Loucy (cell line): ENCODE measurements around the gene RAB1A.

ENCODE experiments used
- EZH2phosphoT487 ChIP-seq: fragments of 200-600 bp; IDR thresholded peaks from 2 replicates; pipeline ENCODE4 v1.6.1; 2018; ENCODE audit warnings: antibody characterized with exemption, mild to moderate bottlenecking, moderate library complexity, borderline replicate concordance
- TF ChIP-seq, protein P1 (sequence below): fragments of 200-600 bp; sonication (generic); conservative IDR thresholded peaks from 2 replicates; pipeline ENCODE4 v1.5.1; 2014; ENCODE audit warnings: mild to moderate bottlenecking, antibody characterized with exemption, low read length

- TF ChIP-seq EZH2phosphoT487 = no peak
- TF ChIP-seq, protein P1, sequence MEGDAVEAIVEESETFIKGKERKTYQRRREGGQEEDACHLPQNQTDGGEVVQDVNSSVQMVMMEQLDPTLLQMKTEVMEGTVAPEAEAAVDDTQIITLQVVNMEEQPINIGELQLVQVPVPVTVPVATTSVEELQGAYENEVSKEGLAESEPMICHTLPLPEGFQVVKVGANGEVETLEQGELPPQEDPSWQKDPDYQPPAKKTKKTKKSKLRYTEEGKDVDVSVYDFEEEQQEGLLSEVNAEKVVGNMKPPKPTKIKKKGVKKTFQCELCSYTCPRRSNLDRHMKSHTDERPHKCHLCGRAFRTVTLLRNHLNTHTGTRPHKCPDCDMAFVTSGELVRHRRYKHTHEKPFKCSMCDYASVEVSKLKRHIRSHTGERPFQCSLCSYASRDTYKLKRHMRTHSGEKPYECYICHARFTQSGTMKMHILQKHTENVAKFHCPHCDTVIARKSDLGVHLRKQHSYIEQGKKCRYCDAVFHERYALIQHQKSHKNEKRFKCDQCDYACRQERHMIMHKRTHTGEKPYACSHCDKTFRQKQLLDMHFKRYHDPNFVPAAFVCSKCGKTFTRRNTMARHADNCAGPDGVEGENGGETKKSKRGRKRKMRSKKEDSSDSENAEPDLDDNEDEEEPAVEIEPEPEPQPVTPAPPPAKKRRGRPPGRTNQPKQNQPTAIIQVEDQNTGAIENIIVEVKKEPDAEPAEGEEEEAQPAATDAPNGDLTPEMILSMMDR = no peak
These were observed 57.5 kb downstream of the RAB1A start for GRCh38 chr2:65072181-65072970.
